IMR-90 (cell line): Measurements from ENCODE around the gene LPAR1. TPM values are rescaled to one million over a fixed set of nuclear protein-coding genes. Genes with fewer than 3 reads are reported as not detected.
"Not testable (repeated sequence)": the region's sequence is repeated elsewhere in the genome, so short reads cannot be mapped to it uniquely, and the experiment has no call there.

ENCODE experiments used
- ATAC-seq: fragments of 200-7000 bp; cut with Tn5 transposase; 2 replicates; pipeline ENCODE4 v1.9.1; 2020; ENCODE audit warnings: low read depth, mild to moderate bottlenecking, moderate library complexity
- BruUV-seq: library from RNA; stranded (reverse); fragments of 400-500 nt; replicated peaks from 2 replicates; lab custom pipeline; 2021; lab: Mats Ljungman, UMichigan
- CTCF ChIA-PET: fragments of 300-600 bp; formaldehyde crosslinking; extraction: SDS; loops from one replicate; lab custom pipeline; 2021; ENCODE audit warnings: antibody characterized with exemption; lab: Yijun Ruan, JAX
- POLR2A ChIA-PET: fragments of 300-600 bp; sonication (Branson Sonifier 250); formaldehyde crosslinking; loops from one replicate; lab custom pipeline; 2022; ENCODE audit warnings: antibody characterized with exemption; ENCODE audit not compliant: unreplicated experiment; lab: Charles Lee
- DNase-seq: peaks from one replicate; pipeline ENCODE4 v3.0.0; 2013
- H2AFZ ChIP-seq: replicated peaks from 2 replicates; pipeline ENCODE3; 2013; ENCODE audit warnings: low read length, mild to moderate bottlenecking; ENCODE audit not compliant: poor library complexity
- H2AK5ac ChIP-seq: 2 replicates; pipeline ENCODE4 v1.6.1; 2013; ENCODE audit warnings: low read depth, low read length, inconsistent platforms
- H2AK9ac ChIP-seq: replicated peaks from 2 replicates; pipeline ENCODE3; 2013; ENCODE audit warnings: mild to moderate bottlenecking, low read depth, low read length, moderate library complexity; ENCODE audit not compliant: poor library complexity
- H2BK120ac ChIP-seq: 2 replicates; pipeline ENCODE4 v1.6.1; 2013; ENCODE audit warnings: low read depth, low read length, inconsistent platforms
- H2BK15ac ChIP-seq: 3 replicates; pipeline ENCODE4 v1.6.1; 2013; ENCODE audit warnings: low read depth, low read length, inconsistent platforms
- H2BK20ac ChIP-seq: 2 replicates; pipeline ENCODE4 v1.6.1; 2013; ENCODE audit warnings: low read depth, mild to moderate bottlenecking, inconsistent platforms, low read length, moderate library complexity
- H2BK5ac ChIP-seq: 2 replicates; pipeline ENCODE4 v1.6.1; 2013; ENCODE audit warnings: mild to moderate bottlenecking, low read depth, low read length, inconsistent platforms; ENCODE audit not compliant: poor library complexity, severe bottlenecking
- H3K14ac ChIP-seq: replicated peaks from 2 replicates; pipeline ENCODE4 v1.6.1; 2013; ENCODE audit warnings: low read depth, low read length, inconsistent platforms
- H3K18ac ChIP-seq: 2 replicates; pipeline ENCODE4 v1.6.1; 2013; ENCODE audit warnings: low read depth, low read length, control low read depth
- H3K23ac ChIP-seq: 2 replicates; pipeline ENCODE4 v1.6.1; 2013; ENCODE audit warnings: low read depth, low read length, inconsistent platforms
- H3K27ac ChIP-seq: 2 replicates; pipeline ENCODE4 v1.5.1; 2013; ENCODE audit warnings: mild to moderate bottlenecking, control low read depth, low read length; ENCODE audit not compliant: insufficient read depth
- H3K27me3 ChIP-seq: 2 replicates; pipeline ENCODE4 v1.6.1; 2013; ENCODE audit warnings: low read length; ENCODE audit not compliant: control insufficient read depth, insufficient read depth
- H3K36me3 ChIP-seq: 2 replicates; pipeline ENCODE4 v1.6.1; 2013; ENCODE audit warnings: low read length, mixed read lengths; ENCODE audit not compliant: control insufficient read depth, insufficient read depth
- H3K4ac ChIP-seq: 2 replicates; pipeline ENCODE4 v1.6.1; 2013; ENCODE audit warnings: low read depth, low read length, inconsistent platforms
- H3K4me1 ChIP-seq: 2 replicates; pipeline ENCODE4 v1.6.1; 2013; ENCODE audit warnings: low read length, mixed read lengths; ENCODE audit not compliant: control insufficient read depth, insufficient read depth
- H3K4me2 ChIP-seq: 2 replicates; pipeline ENCODE4 v1.6.1; 2013; ENCODE audit warnings: low read depth, mild to moderate bottlenecking, control low read depth, low read length, moderate library complexity
- H3K4me3 ChIP-seq: 2 replicates; pipeline ENCODE4 v1.5.1; 2013; ENCODE audit warnings: low read depth, mild to moderate bottlenecking, control low read depth, low read length, moderate library complexity; ENCODE audit not compliant: insufficient read depth
- H3K56ac ChIP-seq: 2 replicates; pipeline ENCODE4 v1.6.1; 2013; ENCODE audit warnings: low read length, inconsistent platforms; ENCODE audit not compliant: insufficient read depth; ENCODE audit errors: extremely low read depth
- H3K79me1 ChIP-seq, 2 experiments: 2 replicates each; pipeline ENCODE4 v1.6.1; 2013; ENCODE audit warnings: low read length in 2 of 2, inconsistent platforms in 1 of 2, low read depth in 1 of 2
- H3K9ac ChIP-seq: 2 replicates; pipeline ENCODE4 v1.6.1; 2013; ENCODE audit warnings: low read depth, low read length, control low read depth
- H3K9me1 ChIP-seq: 2 replicates; pipeline ENCODE4 v1.6.1; 2013; ENCODE audit warnings: low read length, inconsistent platforms; ENCODE audit not compliant: insufficient read depth
- H3K9me3 ChIP-seq: 2 replicates; pipeline ENCODE4 v1.6.1; 2013; ENCODE audit warnings: low read length; ENCODE audit not compliant: control insufficient read depth, insufficient read depth
- H4K20me1 ChIP-seq: 2 replicates; pipeline ENCODE4 v1.6.1; 2013; ENCODE audit warnings: low read length, inconsistent platforms; ENCODE audit not compliant: insufficient read depth
- H4K5ac ChIP-seq: 2 replicates; pipeline ENCODE4 v1.6.1; 2013; ENCODE audit warnings: mild to moderate bottlenecking, low read depth, low read length, control low read depth
- H4K8ac ChIP-seq, 2 experiments: 2 replicates each; pipeline ENCODE4 v1.6.1; 2013; ENCODE audit warnings: low read depth in 2 of 2, low read length in 2 of 2, control low read depth in 1 of 2, inconsistent platforms in 1 of 2
- H4K91ac ChIP-seq: 2 replicates; pipeline ENCODE4 v1.6.1; 2013; ENCODE audit warnings: low read depth, low read length, inconsistent platforms; ENCODE audit not compliant: insufficient read depth
- BHLHE40 ChIP-seq: fragments of 150-350 bp; IDR thresholded peaks from 2 replicates; pipeline ENCODE4 v1.6.1; 2016; ENCODE audit warnings: mild to moderate bottlenecking, low read depth, low read length
- CEBPB ChIP-seq: IDR thresholded peaks from 2 replicates; pipeline ENCODE4 v1.6.1; 2012; ENCODE audit warnings: low read depth, low read length, improper control_type of control experiment
- CTCF ChIP-seq: conservative IDR thresholded peaks from 2 replicates; pipeline ENCODE4 v1.5.1; 2012; ENCODE audit warnings: mild to moderate bottlenecking, low read depth, low read length, improper control_type of control experiment
- RAD21 ChIP-seq: IDR thresholded peaks from 2 replicates; pipeline ENCODE4 v1.6.1; 2012; ENCODE audit warnings: low read length, improper control_type of control experiment
- RFX5 ChIP-seq: IDR thresholded peaks from 2 replicates; pipeline ENCODE4 v1.8.0; 2012; ENCODE audit warnings: low read depth, mild to moderate bottlenecking, low read length, moderate library complexity
- WGBS, 2 experiments: methylation state at CpG; one replicate each; pipeline versions ENCODE4 v1.1.5 to v1.1.7; 2013; ENCODE audit warnings: missing lambda C conversion rate in 2 of 2; ENCODE audit not compliant: insufficient read length in 1 of 2; ENCODE audit errors: extremely low coverage in 2 of 2; 5-methylcytosine and 5-hydroxymethylcytosine counted together
- dilution Hi-C: fragments of 300-500 bp; cut with HindIII; formaldehyde crosslinking; loops from one replicate; pipeline ENCODE4 v1.14.3; 2018; ENCODE audit warnings: low sequenced_read_pairs; ENCODE audit not compliant: unreplicated experiment
- in situ Hi-C: fragments of 300-500 bp; cut with MboI; formaldehyde crosslinking; loops from 3 replicates; pipeline ENCODE4 v1.14.3; 2019; ENCODE audit warnings: low sequenced_read_pairs, inconsistent platforms, mixed read lengths
- intact Hi-C: fragments of 100-400 bp; cut with micrococcal nuclease; formaldehyde crosslinking; loops from 2 replicates; pipeline ENCODE4 v1.10.0; 2022
- polyA plus RNA-seq, 3 experiments: library from polyadenylated mRNA; depleted of rRNA; stranded (reverse); fragments of >200 nt; gene quantifications; 2 replicates each; pipeline ENCODE4 v1.2.3, GENCODE V29; 2012; ENCODE audit warnings: low replicate concordance in 1 of 3
- total RNA-seq: library from RNA; depleted of rRNA; stranded (reverse); fragments of >200 nt; gene quantifications from 2 replicates; pipeline ENCODE4 v1.2.3, GENCODE V29; 2012

The LPAR1 gene
- total and polyA plus RNA-seq, 2 of the 4 experiments (the other 2 are of a cell fraction): 171 to 315 TPM

- Histone ChIP-seq H3K4me2 (peak overlapping the region; percentile 3; the same call in 1 of the 2 replicates), H2AK5ac (no peak overlapping the region), H3K9me1 (no peaks in the 10 kb centered on the region), H3K27ac (no peak overlapping the region), H3K56ac (no peak overlapping the region), H3K18ac (no peak overlapping the region; the same call in 1 of the 2 replicates), H3K4me3 (no peak overlapping the region), H4K91ac (no peak overlapping the region), H2AK9ac (no peak overlapping the region), H3K14ac (peak overlapping the region; percentile 47), H4K8ac (peak overlapping the region; percentile 6 to 8; a peak in 2 of 4 replicates), H4K20me1 (no peaks in the 10 kb centered on the region), H3K9ac (0 out of 2 replicates have a peak overlapping the region, but pooled peaks have one; percentile 25), H3K9me3 (no peaks in the 10 kb centered on the region), H4K5ac (no peak overlapping the region), H2BK15ac (0 out of 3 replicates have a peak overlapping the region, but pooled peaks have one; percentile 25), H3K23ac (no peak overlapping the region; the same call in 1 of the 2 replicates), H2BK5ac (no peak overlapping the region), H3K36me3 (no peaks in the 10 kb centered on the region), H3K4me1 (peaks cover 2% of the 10 kb centered on the region; the same call in 1 of the 2 replicates), H3K27me3 (no peaks in the 10 kb centered on the region), H2BK120ac (peak overlapping the region; percentile 43; the same call in 1 of the 2 replicates), H2AFZ (peak overlapping the region; percentile 40), H3K79me1 (no peaks in the 10 kb centered on the region), H2BK20ac (peak overlapping the region; percentile 20; the same call in 1 of the 2 replicates), H3K4ac (peak overlapping the region; percentile 36; the same call in 1 of the 2 replicates)
- ATAC-seq: peak; percentile 53
- intact Hi-C loops (no loop called here), dilution Hi-C loops (no loop called here), in situ Hi-C loops (loop anchor here (25.0 kb wide), 1 partner anchor 864 kb away; no protein-coding TSS in a partner anchor)
- CTCF ChIA-PET: interaction anchor here (0.7 kb wide), 1 partner anchor 250 kb away, joined by 3 read pairs; no protein-coding TSS in a partner anchor
- POLR2A ChIA-PET: no interaction called here
- no peak for TF ChIP-seq CTCF
- TF ChIP-seq BHLHE40: no peak
- TF ChIP-seq RAD21: no peak
- no peak for TF ChIP-seq RFX5
- TF ChIP-seq CEBPB: peak; percentile 59; the same call in 1 of the 2 replicates
- BruUV-seq: no TSS peak
- peak; percentile 34 for DNase-seq
Measured at GRCh38 chr9:111050819-111051218, 12.5 kb upstream of the LPAR1 start.

- CTCF ChIA-PET: interaction anchor here (0.6 kb wide), 1 partner anchor 404 kb away, joined by 3 read pairs; no protein-coding TSS in a partner anchor
- H3K27me3 ChIP-seq, H3K23ac ChIP-seq, H2BK5ac ChIP-seq, H2BK20ac ChIP-seq, H3K9me1 ChIP-seq, H3K18ac ChIP-seq, dilution Hi-C loops, H4K91ac ChIP-seq, H3K14ac ChIP-seq, H3K4me1 ChIP-seq, BruUV-seq, H3K9me3 ChIP-seq, H4K5ac ChIP-seq, H2BK15ac ChIP-seq, H2AFZ ChIP-seq, H2AK9ac ChIP-seq, H4K8ac ChIP-seq, H3K4ac ChIP-seq, H3K4me3 ChIP-seq, in situ Hi-C loops, intact Hi-C loops, POLR2A ChIA-PET, H3K4me2 ChIP-seq, H4K20me1 ChIP-seq, H3K79me1 ChIP-seq, H3K27ac ChIP-seq, H3K36me3 ChIP-seq, H2AK5ac ChIP-seq, H2BK120ac ChIP-seq, H3K9ac ChIP-seq, H3K56ac ChIP-seq, DNase-seq, ATAC-seq: not testable (repeated sequence)
- WGBS, 2 experiments: no CpG with 5 or more reads among the region's 2 CpGs
Measured at GRCh38 chr9:111047287-111047686, 9.0 kb upstream of the LPAR1 start.
